IgD-negative memory B cell (primary cell): ENCODE measurements around the gene NNAT. TPM values are rescaled to one million over a fixed set of nuclear protein-coding genes. Genes with fewer than 3 reads are reported as not detected.

Source experiments
- polyA plus RNA-seq: library from polyadenylated mRNA; unstranded; fragments of 300-500 nt; fragmentation: Illumina TruSeq; gene quantifications from one replicate; pipeline ENCODE4 v1.2.3, GENCODE V29; 2021

Gene NNAT
- polyA plus RNA-seq, 1 donor from 2014 or later, result not detected

Other genes with a start within 250 kb of the NNAT start
- 27.7 TPM for gene MANBAL, start 231.6 kb upstream of the NNAT start, polyA plus RNA-seq
- gene SRC, start 175.1 kb upstream of the NNAT start, polyA plus RNA-seq, result 2.3 TPM
- gene BLCAP, start 6.6 kb downstream of the NNAT start, polyA plus RNA-seq, result 112 TPM
- gene CTNNBL1, start 172.8 kb downstream of the NNAT start, polyA plus RNA-seq, result 119 TPM